Measurements from ENCODE around the gene SLC2A8.
A peak's percentile ranks its signal among the peaks of the same experiment; 100 is the strongest.

Gene SLC2A8

GRCh38 chr9:127390248-127390545 is 6.8 kb upstream of the SLC2A8 start:
- TF ChIP-seq Cebpa-rat (IDR thresholded peaks at IDR 0.05), result no peak
- Histone ChIP-seq H3K36me3 (no peaks in the 10 kb centered on the region), H4K20me1 (peaks cover 42% of the 10 kb centered on the region), H3K4me1 (peaks cover 49% of the 10 kb centered on the region), H3K4me3 (no peak overlapping the region), H3K4me2 (peak overlapping the region; percentile 77), H3K9ac (no peak overlapping the region), H3K27ac (no peak overlapping the region), H3K9me3 (no peaks in the 10 kb centered on the region), H3K27me3 (peaks cover 51% of the 10 kb centered on the region)

GRCh38 chr9:127390563-127390962 is 6.4 kb upstream of the SLC2A8 start:
- Histone ChIP-seq H3K27ac (no peak overlapping the region), H3K4me3 (no peak overlapping the region), H4K20me1 (peaks cover 39% of the 10 kb centered on the region), H3K36me3 (no peaks in the 10 kb centered on the region), H3K9ac (no peak overlapping the region), H3K4me2 (peak overlapping the region; percentile 77), H3K9me3 (no peaks in the 10 kb centered on the region), H3K27me3 (peaks cover 51% of the 10 kb centered on the region), H3K4me1 (peaks cover 49% of the 10 kb centered on the region)
- no peak for TF ChIP-seq Cebpa-rat (IDR thresholded peaks at IDR 0.05)

GRCh38 chr9:127392166-127392565 is 4.8 kb upstream of the SLC2A8 start:
- no peak overlapping the region for H3K27ac ChIP-seq
- H4K20me1 ChIP-seq, result peaks cover 39% of the 10 kb centered on the region
- no peak overlapping the region for H3K4me3 ChIP-seq
- H3K27me3 ChIP-seq, result peaks cover 43% of the 10 kb centered on the region
- H3K9me3 ChIP-seq, result no peaks in the 10 kb centered on the region
- no peaks in the 10 kb centered on the region for H3K36me3 ChIP-seq
- H3K4me2 ChIP-seq, result no peak overlapping the region
- TF ChIP-seq Cebpa-rat (IDR thresholded peaks at IDR 0.05), result no peak
- H3K9ac ChIP-seq, result no peak overlapping the region
- H3K4me1 ChIP-seq, result peaks cover 44% of the 10 kb centered on the region

- H3K27ac ChIP-seq, result no peak overlapping the region
- no peak for TF ChIP-seq Cebpa-rat (IDR thresholded peaks at IDR 0.05)
Measured at GRCh38 chr9:127392976-127393375, 4.0 kb upstream of the SLC2A8 start.

GRCh38 chr9:127393645-127394044 is 3.3 kb upstream of the SLC2A8 start:
- H3K27me3 ChIP-seq, result peaks cover 53% of the 10 kb centered on the region

More at GRCh38 chr9:127392976-127393375, 4.0 kb upstream of the SLC2A8 start:
- no peak overlapping the region for H3K4me3 ChIP-seq
- H3K9ac ChIP-seq, result no peak overlapping the region
- H3K36me3 ChIP-seq, result no peaks in the 10 kb centered on the region
- no peaks in the 10 kb centered on the region for H3K9me3 ChIP-seq
- peaks cover 46% of the 10 kb centered on the region for H3K27me3 ChIP-seq
- no peak overlapping the region for H3K4me2 ChIP-seq
- peaks cover 39% of the 10 kb centered on the region for H4K20me1 ChIP-seq
- H3K4me1 ChIP-seq, result peaks cover 39% of the 10 kb centered on the region

GRCh38 chr9:127395497-127396252 is 1.3 kb upstream of the SLC2A8 start:
- peaks cover 42% of the 10 kb centered on the region for H3K27me3 ChIP-seq
- H4K20me1 ChIP-seq, result peaks cover 35% of the 10 kb centered on the region
- no peak for TF ChIP-seq Cebpa-rat (IDR thresholded peaks at IDR 0.05)
- H3K4me1 ChIP-seq, result peaks cover 20% of the 10 kb centered on the region
- no peak overlapping the region for H3K9ac ChIP-seq
- no peaks in the 10 kb centered on the region for H3K9me3 ChIP-seq
- H3K4me3 ChIP-seq, result peak overlapping the region; percentile 65; the same call in 1 of the 2 replicates
- H3K4me2 ChIP-seq, result peak overlapping the region; percentile 99
- H3K27ac ChIP-seq, result no peak overlapping the region
- H3K36me3 ChIP-seq, result no peaks in the 10 kb centered on the region

More at GRCh38 chr9:127393645-127394044, 3.3 kb upstream of the SLC2A8 start:
- TF ChIP-seq Cebpa-rat (IDR thresholded peaks at IDR 0.05), result no peak
- Histone ChIP-seq H3K4me1 (peaks cover 40% of the 10 kb centered on the region), H4K20me1 (peaks cover 40% of the 10 kb centered on the region), H3K9me3 (no peaks in the 10 kb centered on the region), H3K4me2 (no peak overlapping the region), H3K36me3 (no peaks in the 10 kb centered on the region), H3K9ac (no peak overlapping the region), H3K4me3 (no peak overlapping the region), H3K27ac (no peak overlapping the region)

- Histone ChIP-seq H3K27me3 (peaks cover 39% of the 10 kb centered on the region), H3K4me1 (peaks cover 16% of the 10 kb centered on the region), H3K27ac (no peak overlapping the region), H3K9ac (no peak overlapping the region), H3K9me3 (no peaks in the 10 kb centered on the region), H3K4me2 (peak overlapping the region; percentile 99), H4K20me1 (peaks cover 35% of the 10 kb centered on the region), H3K4me3 (peak overlapping the region; percentile 65), H3K36me3 (0 out of 2 replicates have a peak, but pooled peaks cover 4% of the 10 kb centered on the region)
- no peak for TF ChIP-seq Cebpa-rat (IDR thresholded peaks at IDR 0.05)
Measured at GRCh38 chr9:127396253-127396807, 639 bp upstream of the SLC2A8 start.

- TF ChIP-seq Cebpa-rat (IDR thresholded peaks at IDR 0.05), result no peak
- Histone ChIP-seq H3K9me3 (no peaks in the 10 kb centered on the region), H3K27me3 (peaks cover 30% of the 10 kb centered on the region; the same call in 1 of the 2 replicates), H3K4me3 (peak overlapping the region; percentile 85), H3K36me3 (0 out of 2 replicates have a peak, but pooled peaks cover 11% of the 10 kb centered on the region), H3K9ac (peak overlapping the region; percentile 81), H3K4me2 (peak overlapping the region; percentile 93), H3K27ac (peak overlapping the region; percentile 66; the same call in 1 of the 2 replicates), H4K20me1 (peaks cover 39% of the 10 kb centered on the region), H3K4me1 (peaks cover 16% of the 10 kb centered on the region)
Measured at GRCh38 chr9:127397646-127398274, 791 bp downstream of the SLC2A8 start.

- Histone ChIP-seq H3K27ac (no peak overlapping the region), H3K36me3 (0 out of 2 replicates have a peak, but pooled peaks cover 11% of the 10 kb centered on the region), H3K27me3 (peaks cover 25% of the 10 kb centered on the region; the same call in 1 of the 2 replicates), H3K9ac (peak overlapping the region; percentile 81; the same call in 1 of the 2 replicates), H3K4me3 (peak overlapping the region; percentile 85), H3K9me3 (no peaks in the 10 kb centered on the region), H3K4me2 (peak overlapping the region; percentile 93), H3K4me1 (peaks cover 16% of the 10 kb centered on the region), H4K20me1 (peaks cover 39% of the 10 kb centered on the region)
- TF ChIP-seq Cebpa-rat (IDR thresholded peaks at IDR 0.05), result no peak
Measured at GRCh38 chr9:127398275-127398647, 1.3 kb downstream of the SLC2A8 start.

Measured in BLaER1 (cell line).